GM19043 (cell line): Measurements from ENCODE around the gene R3HDM1.
"Not testable (repeated sequence)": the region's sequence is repeated elsewhere in the genome, so short reads cannot be mapped to it uniquely, and the experiment has no call there.

Experiments used
- ATAC-seq: cut with Tn5 transposase; IDR thresholded peaks from one replicate; pipeline ENCODE4 v1.9.1; 2021; ENCODE audit warnings: low read depth; ENCODE audit not compliant: unreplicated experiment

The R3HDM1 gene

GRCh38 chr2:135701442-135701841 lies 170.2 kb downstream of the R3HDM1 start:
- no peak for ATAC-seq

DNA sequence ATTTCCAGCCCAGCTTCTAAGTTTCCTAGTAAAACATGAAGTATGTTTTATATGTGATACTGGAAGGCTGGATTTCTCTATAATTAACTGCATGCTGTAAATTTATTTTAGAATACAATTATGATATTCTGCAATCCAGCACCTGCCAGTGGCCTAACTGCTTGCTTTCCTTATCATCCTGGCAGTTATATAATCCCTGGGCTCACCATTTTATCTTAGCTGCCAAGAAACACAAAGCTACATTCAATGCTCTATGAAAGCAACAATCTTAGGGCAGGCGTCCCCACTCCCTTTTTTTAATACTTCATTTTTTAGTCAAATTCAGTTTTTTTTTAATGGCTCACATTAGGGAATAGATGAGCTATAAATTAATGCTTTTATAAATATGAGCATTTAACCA lies 172.0 kb downstream of the R3HDM1 start:
- no peak for ATAC-seq

GRCh38 chr2:135704075-135704474 lies 172.8 kb downstream of the R3HDM1 start:
- not testable (repeated sequence) for ATAC-seq

DNA sequence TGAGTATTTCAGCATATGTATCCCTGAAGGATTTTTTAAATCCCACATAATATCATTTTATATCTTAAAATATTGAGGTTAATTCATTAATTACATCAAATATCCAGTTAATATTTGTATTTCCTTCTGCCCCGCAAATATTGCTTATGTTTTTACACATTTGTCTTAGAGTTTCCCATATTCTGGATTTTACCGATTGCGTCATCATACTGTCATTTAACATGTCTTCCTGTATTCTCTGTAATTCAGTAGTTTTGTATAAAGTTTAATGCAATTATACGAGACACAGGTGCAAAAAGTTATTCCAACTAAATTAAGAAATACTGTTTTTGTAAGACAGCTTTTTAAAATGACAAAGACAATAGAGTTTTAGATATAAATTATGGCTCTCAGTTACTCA lies 176.9 kb downstream of the R3HDM1 start:
- ATAC-seq, result no peak

- no peak for ATAC-seq
Measured at GRCh38 chr2:135709992-135710391, 178.7 kb downstream of the R3HDM1 start.

- ATAC-seq, result not testable (repeated sequence)
Measured at GRCh38 chr2:135715086-135715485, 183.8 kb downstream of the R3HDM1 start.

DNA sequence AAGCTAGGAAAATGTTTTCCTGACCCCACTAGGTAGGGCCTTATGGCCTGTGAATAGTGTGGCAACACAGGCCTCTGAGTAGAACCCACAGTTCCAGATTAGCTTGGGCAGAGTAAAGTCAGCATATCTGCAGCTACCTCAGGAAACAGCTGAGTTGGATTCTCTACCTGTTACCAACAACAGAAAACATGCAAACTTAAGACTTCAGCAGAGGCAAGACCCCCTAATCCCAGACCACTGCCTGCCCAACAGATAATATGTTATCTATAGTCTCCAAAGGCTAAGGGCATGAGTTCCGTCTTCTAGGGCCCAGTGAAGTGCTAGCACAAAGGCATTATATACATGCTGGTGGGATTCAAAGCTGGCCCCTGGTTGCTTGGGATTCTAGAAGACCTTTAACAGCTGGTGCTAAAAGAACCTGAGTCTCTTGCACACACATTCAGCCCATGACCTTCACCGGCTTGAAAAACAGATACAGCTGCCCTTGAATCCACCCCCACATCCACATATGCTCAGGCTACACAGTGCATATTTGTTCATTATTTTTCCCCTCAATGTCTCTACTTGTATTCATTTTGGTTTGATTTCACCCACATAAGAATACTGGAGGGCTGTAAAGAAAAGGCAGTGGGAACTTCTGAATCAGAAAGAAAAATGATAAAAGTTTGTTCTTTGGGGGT lies 196.9 kb downstream of the R3HDM1 start:
- ATAC-seq, result no peak

GRCh38 chr2:135732561-135732960 lies 201.3 kb downstream of the R3HDM1 start:
- ATAC-seq, result no peak

GRCh38 chr2:135733045-135733444 lies 201.8 kb downstream of the R3HDM1 start:
- ATAC-seq, result no peak

DNA sequence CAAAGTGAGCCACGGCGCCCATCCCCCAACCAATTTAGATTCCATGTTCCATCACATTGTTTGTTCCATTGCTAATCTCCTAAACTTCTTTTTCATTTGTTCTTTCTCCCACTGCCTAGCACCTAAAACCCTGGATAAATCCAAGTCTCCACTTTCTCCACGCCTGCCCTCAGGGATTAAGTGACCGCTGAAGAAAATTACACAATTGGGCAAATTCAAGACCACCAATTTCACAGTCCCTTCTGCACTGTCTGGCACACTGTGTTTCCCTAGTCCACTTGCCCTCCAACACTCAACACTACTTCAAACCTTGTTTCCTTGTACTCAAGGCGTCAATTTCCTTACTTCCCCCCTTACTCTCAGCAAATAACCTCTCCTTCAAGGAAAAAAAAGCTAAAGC lies 205.3 kb downstream of the R3HDM1 start:
- ATAC-seq, result no peak

DNA sequence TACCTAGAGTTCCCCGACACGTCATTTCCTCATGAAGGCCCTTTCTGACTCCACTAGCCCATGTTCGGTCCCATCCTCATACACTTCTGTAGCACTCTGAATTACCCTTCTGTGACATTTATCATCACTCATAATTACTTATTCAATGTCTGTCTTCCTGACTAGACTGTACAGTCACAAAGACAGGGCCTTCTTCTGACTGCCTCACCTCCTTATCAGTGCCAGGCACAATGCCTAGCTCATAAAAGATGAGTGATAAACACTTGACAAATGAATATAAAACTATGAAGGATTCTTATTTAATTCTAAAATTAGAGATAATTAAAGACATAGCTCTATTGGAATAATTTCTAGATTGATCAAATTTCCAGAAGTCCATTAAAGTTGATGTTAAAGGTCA lies 208.9 kb downstream of the R3HDM1 start:
- no peak for ATAC-seq

- no peak for ATAC-seq
Measured at GRCh38 chr2:135741043-135741394, 209.7 kb downstream of the R3HDM1 start.

DNA sequence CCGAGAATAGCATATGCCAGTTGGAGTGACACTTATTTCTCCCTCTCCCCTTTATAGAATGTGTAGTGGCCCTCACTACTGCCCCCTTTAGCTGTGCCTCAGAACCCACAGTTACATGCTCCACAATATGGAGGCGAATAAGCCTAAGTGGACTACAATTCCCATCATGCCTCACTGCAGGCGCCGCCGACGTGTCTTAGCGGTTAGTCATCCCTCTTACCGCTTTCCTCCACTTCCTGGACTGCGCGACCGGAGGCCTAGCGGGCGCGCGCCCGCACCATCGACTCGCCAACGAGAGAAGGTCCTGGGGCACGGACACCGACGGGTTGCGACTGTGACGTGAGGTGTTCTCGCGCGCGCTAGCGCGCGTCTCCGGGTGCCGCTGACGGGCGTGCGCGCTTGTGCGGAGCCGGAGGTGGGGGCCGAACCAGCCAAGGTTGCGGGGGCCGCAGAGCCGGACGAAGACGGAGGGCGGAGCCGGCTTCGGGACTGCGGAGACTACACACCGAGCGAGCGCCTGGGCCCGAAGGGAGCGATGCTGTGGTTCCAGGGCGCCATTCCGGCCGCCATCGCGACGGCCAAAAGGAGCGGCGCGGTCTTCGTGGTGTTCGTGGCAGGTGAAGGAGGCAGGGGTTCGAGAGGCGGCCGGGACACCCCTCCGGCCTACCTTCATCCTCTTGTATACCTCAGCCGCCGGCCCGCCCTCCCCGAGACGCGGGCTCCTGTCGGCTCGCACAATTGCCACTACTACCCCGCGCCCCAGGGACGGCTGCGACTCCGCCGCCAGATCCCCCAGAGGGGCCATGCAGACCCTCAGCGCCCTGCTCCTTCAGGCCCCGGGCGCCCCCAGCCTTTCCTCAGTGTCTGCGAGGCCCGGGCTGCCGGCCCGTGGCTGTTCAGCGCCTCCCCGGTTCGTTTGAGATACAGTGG lies 210.4 kb downstream of the R3HDM1 start, which contains the start of gene UBXN4:
UBXN4 (plus strand) TSS at position 461 of the 930 bp plus-strand sequence; CDS start at position 536, 75 bp downstream.
- ATAC-seq, result peak; percentile 89

DNA sequence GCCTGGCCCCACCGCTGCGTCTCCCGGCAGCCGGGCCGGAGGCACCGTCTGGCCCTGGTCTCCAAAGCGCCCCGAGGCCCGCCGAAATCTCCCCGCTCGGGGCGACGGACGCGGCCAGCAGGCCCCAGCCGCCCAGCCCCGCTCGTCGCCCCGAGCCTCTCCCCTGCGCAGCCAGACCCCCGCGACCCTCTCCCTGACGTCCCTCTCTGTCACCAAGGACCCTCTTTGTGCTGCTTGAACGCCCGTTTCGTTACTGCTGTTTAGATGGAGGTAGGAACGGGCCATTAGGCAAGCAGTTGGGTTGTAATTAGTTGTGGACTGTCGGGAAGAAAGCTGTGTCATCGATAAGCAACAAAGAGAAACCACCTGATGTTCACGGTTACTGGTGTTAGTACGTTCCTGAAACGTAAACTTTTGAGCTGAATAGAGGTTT lies 211.1 kb downstream of the R3HDM1 start:
- peak; percentile 8 for ATAC-seq

- ATAC-seq, result no peak
Measured at GRCh38 chr2:135743860-135744259, 212.6 kb downstream of the R3HDM1 start.

DNA sequence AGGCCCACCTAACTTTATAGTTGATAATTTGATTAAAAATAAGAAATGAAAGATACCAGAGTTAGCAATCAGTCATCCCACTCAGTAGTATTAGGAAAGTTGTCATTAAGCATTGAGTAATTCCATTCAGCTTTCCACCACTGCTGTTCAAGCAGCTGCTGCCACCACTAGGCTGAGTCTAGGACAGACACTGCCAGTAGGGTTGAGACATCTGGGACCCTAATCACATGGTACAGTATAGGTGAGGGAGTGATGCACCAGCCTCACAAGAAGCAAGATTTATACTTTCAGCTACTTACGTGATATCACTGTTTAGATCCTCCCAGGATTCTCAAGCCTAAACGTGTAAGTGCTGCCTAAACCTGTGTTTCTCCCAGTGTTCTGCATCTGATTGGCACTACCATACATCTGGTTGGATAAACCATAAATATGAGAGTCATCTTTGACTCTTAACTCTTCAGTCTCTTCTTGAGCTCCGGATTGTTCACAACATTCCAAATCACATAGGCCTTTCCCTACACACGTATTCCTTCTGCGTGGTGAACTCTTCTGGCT lies 213.6 kb downstream of the R3HDM1 start:
- ATAC-seq, result no peak

GRCh38 chr2:135745545-135745944 lies 214.3 kb downstream of the R3HDM1 start:
- ATAC-seq, result no peak

- ATAC-seq, result no peak
Measured at GRCh38 chr2:135755573-135755972, 224.3 kb downstream of the R3HDM1 start.

GRCh38 chr2:135756692-135757091 lies 225.4 kb downstream of the R3HDM1 start:
- no peak for ATAC-seq

DNA sequence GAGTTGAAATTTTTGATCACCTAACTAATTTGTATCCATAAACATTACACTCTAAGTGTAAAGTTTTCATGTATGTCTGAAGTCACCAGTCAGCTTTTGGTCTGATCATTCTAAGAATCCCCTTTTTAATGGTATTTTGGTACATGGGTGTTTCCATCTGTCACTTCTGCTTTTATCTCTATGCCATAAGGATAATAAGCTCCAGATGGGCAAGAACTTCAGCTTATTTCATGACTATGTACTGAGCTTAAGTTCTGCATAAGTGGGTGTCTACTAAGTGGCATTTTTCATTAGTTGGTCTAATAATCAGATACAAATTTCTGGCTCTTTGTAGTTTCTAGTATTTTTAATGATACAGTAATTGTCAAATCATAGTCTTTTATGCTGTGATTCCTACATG lies 230.7 kb downstream of the R3HDM1 start:
- ATAC-seq, result no peak

DNA sequence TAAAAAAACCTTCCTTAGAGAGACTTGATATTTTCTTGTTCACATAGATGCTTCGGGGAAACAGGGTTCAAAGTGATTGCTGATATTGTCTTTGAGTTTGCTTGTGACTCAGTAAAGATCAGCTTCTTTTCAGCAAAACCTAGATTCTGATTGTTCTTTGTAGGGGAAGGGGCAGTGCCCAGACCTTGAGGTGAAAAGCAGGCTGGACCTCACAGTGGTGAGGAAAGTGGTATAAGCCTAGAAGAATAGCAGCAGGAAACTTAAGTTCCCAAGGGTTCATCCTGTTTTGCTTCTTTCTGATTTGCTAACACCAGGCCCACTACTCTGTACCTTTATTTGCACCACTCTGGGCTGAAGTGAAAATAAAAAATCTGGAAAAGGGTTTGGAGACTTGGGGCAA lies 231.2 kb downstream of the R3HDM1 start:
- no peak for ATAC-seq
